Measurements from ENCODE around the gene ZNF358. TPM values are rescaled to one million over a fixed set of nuclear protein-coding genes. Genes with fewer than 3 reads are reported as not detected.

Gene ZNF358
- total RNA-seq, 1 experiment from 2014 or later: 30.2 TPM

GRCh38 chr19:7533925-7534480 lies 18.1 kb downstream of the ZNF358 start:
- peak overlapping the region; percentile 78 to 83 for H3K4me3 ChIP-seq (ENCODE audit: low read depth in 2 of 2, low read length in 2 of 2)
- 0 out of 2 replicates have a peak, but pooled peaks cover 7% of the 10 kb centered on the region for H3K4me1 ChIP-seq (ENCODE audit: control insufficient read depth, insufficient read depth, low read length)
- no peaks in the 10 kb centered on the region for H3K27me3 ChIP-seq (ENCODE audit: control insufficient read depth, insufficient read depth, low read length)
- no peaks in the 10 kb centered on the region for H3K9me3 ChIP-seq (ENCODE audit: control insufficient read depth, insufficient read depth, low read depth, low read length)
- H3K27ac ChIP-seq (ENCODE audit: low read length): peak overlapping the region; percentile 84
- peaks cover 8% of the 10 kb centered on the region; the same call in 1 of the 2 replicates for H3K36me3 ChIP-seq (ENCODE audit: control insufficient read depth, insufficient read depth, low read length)
- no peak for DNase-seq (ENCODE audit: low read depth, low spot score)
- ATAC-seq: peak; percentile 70
- no TSS peak for BruUV-seq (replicated peaks)
- CTCF ChIA-PET: no interaction called here
- intact Hi-C loops (cut with micrococcal nuclease; ENCODE audit: unreplicated experiment): no loop called here
- in situ Hi-C loops (cut with HindIII; ENCODE audit: low pct_unique_long_range_greater_than_20kb, low sequenced_read_pairs): no loop called here
- TF ChIP-seq SIN3A (IDR thresholded peaks at IDR 0.05; ENCODE audit: borderline replicate concordance, insufficient read depth, low read depth, low read length) (peak; percentile 60; the same call in 1 of the 2 replicates), POLR2AphosphoS5 (IDR thresholded peaks at IDR 0.05; ENCODE audit: low read depth, low read length) (peak; percentile 49; the same call in 1 of the 2 replicates)
- TF ChIP-seq, protein P1, sequence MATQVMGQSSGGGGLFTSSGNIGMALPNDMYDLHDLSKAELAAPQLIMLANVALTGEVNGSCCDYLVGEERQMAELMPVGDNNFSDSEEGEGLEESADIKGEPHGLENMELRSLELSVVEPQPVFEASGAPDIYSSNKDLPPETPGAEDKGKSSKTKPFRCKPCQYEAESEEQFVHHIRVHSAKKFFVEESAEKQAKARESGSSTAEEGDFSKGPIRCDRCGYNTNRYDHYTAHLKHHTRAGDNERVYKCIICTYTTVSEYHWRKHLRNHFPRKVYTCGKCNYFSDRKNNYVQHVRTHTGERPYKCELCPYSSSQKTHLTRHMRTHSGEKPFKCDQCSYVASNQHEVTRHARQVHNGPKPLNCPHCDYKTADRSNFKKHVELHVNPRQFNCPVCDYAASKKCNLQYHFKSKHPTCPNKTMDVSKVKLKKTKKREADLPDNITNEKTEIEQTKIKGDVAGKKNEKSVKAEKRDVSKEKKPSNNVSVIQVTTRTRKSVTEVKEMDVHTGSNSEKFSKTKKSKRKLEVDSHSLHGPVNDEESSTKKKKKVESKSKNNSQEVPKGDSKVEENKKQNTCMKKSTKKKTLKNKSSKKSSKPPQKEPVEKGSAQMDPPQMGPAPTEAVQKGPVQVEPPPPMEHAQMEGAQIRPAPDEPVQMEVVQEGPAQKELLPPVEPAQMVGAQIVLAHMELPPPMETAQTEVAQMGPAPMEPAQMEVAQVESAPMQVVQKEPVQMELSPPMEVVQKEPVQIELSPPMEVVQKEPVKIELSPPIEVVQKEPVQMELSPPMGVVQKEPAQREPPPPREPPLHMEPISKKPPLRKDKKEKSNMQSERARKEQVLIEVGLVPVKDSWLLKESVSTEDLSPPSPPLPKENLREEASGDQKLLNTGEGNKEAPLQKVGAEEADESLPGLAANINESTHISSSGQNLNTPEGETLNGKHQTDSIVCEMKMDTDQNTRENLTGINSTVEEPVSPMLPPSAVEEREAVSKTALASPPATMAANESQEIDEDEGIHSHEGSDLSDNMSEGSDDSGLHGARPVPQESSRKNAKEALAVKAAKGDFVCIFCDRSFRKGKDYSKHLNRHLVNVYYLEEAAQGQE (IDR thresholded peaks at IDR 0.05; ENCODE audit: insufficient read depth in 1 of 2, low read depth in 2 of 2, low read length in 1 of 2): no peak
- POLR2A ChIA-PET: interaction anchor here (0.7 kb wide), 1 partner anchor 43 kb away, joined by 4 read pairs; no protein-coding TSS in a partner anchor

DNA sequence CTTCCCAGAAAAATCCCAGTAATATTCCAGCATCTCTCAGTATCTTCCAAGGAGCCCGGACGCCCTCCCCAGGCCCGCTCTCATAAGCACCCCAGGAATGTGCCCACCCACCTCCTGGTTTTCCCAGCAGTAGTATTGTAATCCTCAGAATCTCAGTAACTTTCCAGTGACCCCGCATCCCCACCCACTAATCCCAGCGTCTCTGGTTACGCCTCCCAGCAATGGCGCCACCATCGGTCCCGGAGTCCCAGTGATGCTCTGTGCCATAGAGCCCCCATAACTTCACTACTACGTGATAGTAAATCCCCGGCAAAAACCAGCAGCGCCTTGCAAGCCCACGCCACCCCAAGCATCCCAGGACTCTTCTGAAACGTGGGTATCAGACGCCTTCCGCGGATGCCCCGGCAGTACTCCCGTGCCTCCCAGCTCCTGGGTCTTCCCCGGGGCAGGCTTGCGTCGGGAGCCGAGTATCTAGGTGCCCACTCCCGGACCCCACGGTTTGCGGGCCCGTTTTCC lies 18.7 kb downstream of the ZNF358 start:
- Histone ChIP-seq H3K9me3 (ENCODE audit: control insufficient read depth, insufficient read depth, low read depth, low read length) (no peaks in the 10 kb centered on the region), H3K27me3 (ENCODE audit: control insufficient read depth, insufficient read depth, low read length) (no peaks in the 10 kb centered on the region), H3K36me3 (ENCODE audit: control insufficient read depth, insufficient read depth, low read length) (peaks cover 8% of the 10 kb centered on the region; the same call in 1 of the 2 replicates), H3K27ac (ENCODE audit: low read length) (peak overlapping the region; percentile 84), H3K4me1 (ENCODE audit: control insufficient read depth, insufficient read depth, low read length) (0 out of 2 replicates have a peak, but pooled peaks cover 7% of the 10 kb centered on the region), H3K4me3 (ENCODE audit: low read depth in 2 of 2, low read length in 2 of 2) (peak overlapping the region; percentile 78 to 83)
- in situ Hi-C loops (cut with HindIII; ENCODE audit: low pct_unique_long_range_greater_than_20kb, low sequenced_read_pairs): no loop called here
- no peak for DNase-seq (ENCODE audit: low read depth, low spot score)
- BruUV-seq (replicated peaks): no TSS peak
- ChIA-PET POLR2A (interaction anchor here (0.7 kb wide), 1 partner anchor 44 kb away, joined by 4 read pairs; no protein-coding TSS in a partner anchor), CTCF (no interaction called here)
- TF ChIP-seq SIN3A (IDR thresholded peaks at IDR 0.05; ENCODE audit: borderline replicate concordance, insufficient read depth, low read depth, low read length): no peak
- intact Hi-C loops (cut with micrococcal nuclease; ENCODE audit: unreplicated experiment): no loop called here
- ATAC-seq: peak; percentile 64

DNA sequence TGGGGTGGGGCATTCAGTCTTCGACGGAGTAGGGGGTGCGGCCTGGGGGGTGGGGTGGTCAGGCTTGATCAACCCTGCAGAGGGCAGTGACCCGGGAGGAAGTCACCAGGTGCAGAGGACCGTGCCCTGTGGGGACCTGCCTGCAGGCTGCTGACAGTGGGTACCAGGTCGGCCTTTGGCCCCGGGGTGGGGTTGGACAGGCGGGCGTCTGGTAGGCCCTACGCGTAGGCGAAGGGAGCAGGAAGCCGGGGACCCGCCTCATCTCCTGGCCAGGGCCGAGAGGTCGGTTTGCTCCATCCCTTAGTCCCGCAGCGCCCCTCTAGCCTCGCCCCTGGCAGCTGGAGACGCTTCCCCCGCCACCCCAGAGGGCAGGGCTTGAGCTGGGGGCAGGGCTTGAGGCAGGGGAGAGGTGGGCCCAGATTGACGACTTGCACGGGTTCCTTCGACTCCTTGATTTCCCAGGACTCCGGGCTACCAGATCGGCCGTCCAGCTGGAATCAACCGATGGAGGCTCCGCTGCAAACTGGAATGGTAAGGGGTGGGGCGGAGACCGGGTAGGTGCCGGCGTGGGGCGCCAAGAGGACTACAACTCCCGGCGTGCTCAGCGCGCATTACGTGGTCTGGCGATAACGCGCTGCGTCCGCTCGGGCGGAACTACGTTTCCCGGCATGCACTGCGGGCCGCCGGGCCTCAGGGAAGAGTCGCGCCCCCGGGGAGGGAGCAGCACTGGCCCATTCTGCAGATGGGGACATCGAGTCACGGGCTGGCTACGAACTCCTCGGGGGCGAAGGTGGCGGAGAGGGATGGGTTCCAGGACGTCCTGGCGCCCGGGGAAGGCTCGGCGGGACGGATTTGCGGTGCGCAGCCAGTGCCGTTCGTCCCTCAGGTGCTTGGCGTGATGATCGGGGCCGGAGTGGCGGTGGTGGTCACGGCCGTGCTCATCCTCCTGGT lies 19.4 kb downstream of the ZNF358 start, which contains the start of gene PNPLA6:
TSS of gene PNPLA6 (plus strand) at position 671 of the 951 bp plus-strand sequence. CDS start at position 743, 72 bp downstream.
- H3K4me3 ChIP-seq (ENCODE audit: low read depth in 2 of 2, low read length in 2 of 2): peak within 1 kb of the TSS; percentile 78 to 83
- ChIA-PET POLR2A (interaction anchor here (0.7 kb wide), 1 partner anchor 45 kb away, joined by 4 read pairs; no protein-coding TSS in a partner anchor), CTCF (no interaction called here)
- in situ Hi-C loops (cut with HindIII; ENCODE audit: low pct_unique_long_range_greater_than_20kb, low sequenced_read_pairs): no loop called here
- peak within 1 kb of the TSS; percentile 84 for H3K27ac ChIP-seq (ENCODE audit: low read length)
- no peaks in the 10 kb centered on the region for H3K9me3 ChIP-seq (ENCODE audit: control insufficient read depth, insufficient read depth, low read depth, low read length)
- peaks cover 8% of the 10 kb centered on the region; the same call in 1 of the 2 replicates for H3K36me3 ChIP-seq (ENCODE audit: control insufficient read depth, insufficient read depth, low read length)
- DNase-seq (ENCODE audit: low read depth, low spot score) (peak; percentile 61), ATAC-seq (peak; percentile 86)
- H3K4me1 ChIP-seq (ENCODE audit: control insufficient read depth, insufficient read depth, low read length): 0 out of 2 replicates have a peak, but pooled peaks cover 7% of the 10 kb centered on the region
- TF ChIP-seq CTCF (IDR thresholded peaks at IDR 0.05) (no peak), POLR2AphosphoS5 (IDR thresholded peaks at IDR 0.05; ENCODE audit: low read depth, low read length) (peak; percentile 63; the same call in 1 of the 2 replicates)
- intact Hi-C loops (cut with micrococcal nuclease; ENCODE audit: unreplicated experiment): no loop called here
- no TSS peak for BruUV-seq (replicated peaks)
- no peaks in the 10 kb centered on the region for H3K27me3 ChIP-seq (ENCODE audit: control insufficient read depth, insufficient read depth, low read length)

Measured in Panc1 (cell line).